Panc1 (cell line): ENCODE measurements around the gene OLFML1. TPM values are rescaled to one million over a fixed set of nuclear protein-coding genes. Genes with fewer than 3 reads are reported as not detected.
"Not testable (repeated sequence)": the region's sequence is repeated elsewhere in the genome, so short reads cannot be mapped to it uniquely, and the experiment has no call there.

Experiments
- ATAC-seq: fragments of 200-7000 bp; cut with Tn5 transposase; 2 replicates; pipeline ENCODE4 v1.9.1; 2020; ENCODE audit warnings: mild to moderate bottlenecking, moderate library complexity
- BruUV-seq: library from RNA; stranded (reverse); fragments of 400-500 nt; replicated peaks from 2 replicates; lab custom pipeline; 2021; lab: Mats Ljungman, UMichigan
- CTCF ChIA-PET: fragments of 300-600 bp; sonication (Branson Sonifier 250); formaldehyde crosslinking; loops from one replicate; lab custom pipeline; 2022; ENCODE audit warnings: antibody characterized with exemption; lab: Charles Lee
- POLR2A ChIA-PET: fragments of 300-600 bp; sonication (Branson Sonifier 250); formaldehyde crosslinking; loops from one replicate; lab custom pipeline; 2022; ENCODE audit warnings: antibody characterized with exemption; lab: Charles Lee
- DNase-seq: peaks from one replicate; pipeline ENCODE4 v3.0.0-alpha.2; 2010; ENCODE audit warnings: low read depth, low spot score
- H3K27ac ChIP-seq: 2 replicates; pipeline ENCODE4 v1.5.1; 2011; ENCODE audit warnings: mild to moderate bottlenecking, low read length, inconsistent platforms
- H3K27me3 ChIP-seq: fragments of 200-500 bp; sonication (Bioruptor generic); 2 replicates; pipeline ENCODE4 v1.6.0; 2014; ENCODE audit warnings: low read length, inconsistent platforms; ENCODE audit not compliant: control insufficient read depth, insufficient read depth
- H3K36me3 ChIP-seq: fragments of 200-500 bp; sonication (Bioruptor generic); 2 replicates; pipeline ENCODE4 v1.5.1; 2014; ENCODE audit warnings: inconsistent platforms, mild to moderate bottlenecking, low read length, moderate library complexity; ENCODE audit not compliant: control insufficient read depth, insufficient read depth
- H3K4me1 ChIP-seq: 2 replicates; pipeline ENCODE4 v1.5.1; 2011; ENCODE audit warnings: inconsistent platforms, mild to moderate bottlenecking, low read length, moderate library complexity; ENCODE audit not compliant: control insufficient read depth, insufficient read depth
- H3K4me3 ChIP-seq, 2 experiments: 2 replicates each; pipeline ENCODE4 v1.5.1; 2011 to 2012; ENCODE audit warnings: low read depth in 2 of 2, low read length in 2 of 2, mild to moderate bottlenecking in 2 of 2, inconsistent platforms in 1 of 2, moderate library complexity in 1 of 2
- H3K9me3 ChIP-seq: fragments of 200-500 bp; sonication (Bioruptor generic); 2 replicates; pipeline ENCODE4 v1.5.1; 2014; ENCODE audit warnings: low read depth, mild to moderate bottlenecking, inconsistent platforms, low read length, moderate library complexity; ENCODE audit not compliant: control insufficient read depth, insufficient read depth
- POLR2AphosphoS5 ChIP-seq: IDR thresholded peaks from 2 replicates; pipeline ENCODE4 v1.6.1; 2012; ENCODE audit warnings: mild to moderate bottlenecking, low read depth, low read length, moderate library complexity
- SIN3A ChIP-seq: IDR thresholded peaks from 2 replicates; pipeline ENCODE4 v1.6.1; 2012; ENCODE audit warnings: low read depth, mild to moderate bottlenecking, low read length, moderate library complexity, borderline replicate concordance; ENCODE audit not compliant: insufficient read depth
- TCF7L2 ChIP-seq: IDR thresholded peaks from 2 replicates; pipeline ENCODE4 v1.6.1; 2011; ENCODE audit warnings: mild to moderate bottlenecking, low read depth, low read length, inconsistent platforms
- in situ Hi-C: cut with HindIII; loops from 2 replicates; pipeline ENCODE4 v1.10.0; 2016; ENCODE audit warnings: low sequenced_read_pairs, low pct_unique_long_range_greater_than_20kb
- intact Hi-C: fragments of 100-400 bp; cut with micrococcal nuclease; formaldehyde crosslinking; loops from one replicate; pipeline ENCODE4 v1.10.0; 2022; ENCODE audit not compliant: unreplicated experiment
- total RNA-seq: library from RNA; stranded (reverse); gene quantifications from one replicate; pipeline ENCODE4 v1.2.1, GENCODE V29; 2021; ENCODE audit not compliant: unreplicated experiment
- TF ChIP-seq, protein P1 (sequence below): fragments of 450-650 bp; IDR thresholded peaks from 2 replicates; pipeline ENCODE4 v1.5.1; 2017; ENCODE audit warnings: mild to moderate bottlenecking
- TF ChIP-seq, protein P2 (sequence below), 2 experiments: IDR thresholded peaks; 2 replicates each; pipeline ENCODE4 v1.6.1; 2011 to 2012; ENCODE audit warnings: low read depth in 2 of 2, control low read depth in 1 of 2, low read length in 1 of 2, mild to moderate bottlenecking in 1 of 2, moderate library complexity in 1 of 2; ENCODE audit not compliant: insufficient read depth in 1 of 2

OLFML1 gene
- total RNA-seq, 1 experiment from 2014 or later, result not detected

DNA sequence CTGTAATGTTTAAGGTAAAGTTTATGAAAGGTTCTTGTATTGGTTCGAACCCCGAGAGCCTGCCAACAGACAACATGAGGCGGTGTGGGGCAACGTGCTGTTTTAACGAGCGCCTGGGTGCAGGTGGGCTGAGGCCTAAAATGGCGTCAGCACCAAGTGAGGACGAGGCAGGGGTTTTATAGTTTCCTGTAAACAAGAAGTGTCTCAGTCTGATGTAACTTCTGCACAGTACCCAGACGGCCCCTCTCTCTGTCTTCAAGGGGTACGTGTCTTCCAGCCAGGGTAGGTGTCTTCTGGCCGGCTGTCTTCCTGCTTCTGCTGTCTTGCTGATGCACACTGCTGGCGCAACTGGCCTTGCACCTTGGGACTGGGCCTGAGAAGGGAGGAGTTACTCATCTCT lies 31.2 kb downstream of the OLFML1 start:
- POLR2A ChIA-PET, result no interaction called here
- BruUV-seq, result no TSS peak
- intact Hi-C loops (no loop called here), in situ Hi-C loops (no loop called here)
- DNase-seq (no peak), ATAC-seq (no peak)
- peaks cover 6% of the 10 kb centered on the region; the same call in 1 of the 2 replicates for H3K27me3 ChIP-seq
- no peaks in the 10 kb centered on the region for H3K9me3 ChIP-seq
- H3K4me3 ChIP-seq, result no peak overlapping the region
- CTCF ChIA-PET, result interaction anchor here (1.5 kb wide), 1 partner anchor 471 kb away, joined by 3 read pairs; the partner anchor contains the start of gene EIF3F
- TF ChIP-seq, protein P1, sequence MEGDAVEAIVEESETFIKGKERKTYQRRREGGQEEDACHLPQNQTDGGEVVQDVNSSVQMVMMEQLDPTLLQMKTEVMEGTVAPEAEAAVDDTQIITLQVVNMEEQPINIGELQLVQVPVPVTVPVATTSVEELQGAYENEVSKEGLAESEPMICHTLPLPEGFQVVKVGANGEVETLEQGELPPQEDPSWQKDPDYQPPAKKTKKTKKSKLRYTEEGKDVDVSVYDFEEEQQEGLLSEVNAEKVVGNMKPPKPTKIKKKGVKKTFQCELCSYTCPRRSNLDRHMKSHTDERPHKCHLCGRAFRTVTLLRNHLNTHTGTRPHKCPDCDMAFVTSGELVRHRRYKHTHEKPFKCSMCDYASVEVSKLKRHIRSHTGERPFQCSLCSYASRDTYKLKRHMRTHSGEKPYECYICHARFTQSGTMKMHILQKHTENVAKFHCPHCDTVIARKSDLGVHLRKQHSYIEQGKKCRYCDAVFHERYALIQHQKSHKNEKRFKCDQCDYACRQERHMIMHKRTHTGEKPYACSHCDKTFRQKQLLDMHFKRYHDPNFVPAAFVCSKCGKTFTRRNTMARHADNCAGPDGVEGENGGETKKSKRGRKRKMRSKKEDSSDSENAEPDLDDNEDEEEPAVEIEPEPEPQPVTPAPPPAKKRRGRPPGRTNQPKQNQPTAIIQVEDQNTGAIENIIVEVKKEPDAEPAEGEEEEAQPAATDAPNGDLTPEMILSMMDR, result no peak
- no peak for TF ChIP-seq TCF7L2
- TF ChIP-seq, protein P2, sequence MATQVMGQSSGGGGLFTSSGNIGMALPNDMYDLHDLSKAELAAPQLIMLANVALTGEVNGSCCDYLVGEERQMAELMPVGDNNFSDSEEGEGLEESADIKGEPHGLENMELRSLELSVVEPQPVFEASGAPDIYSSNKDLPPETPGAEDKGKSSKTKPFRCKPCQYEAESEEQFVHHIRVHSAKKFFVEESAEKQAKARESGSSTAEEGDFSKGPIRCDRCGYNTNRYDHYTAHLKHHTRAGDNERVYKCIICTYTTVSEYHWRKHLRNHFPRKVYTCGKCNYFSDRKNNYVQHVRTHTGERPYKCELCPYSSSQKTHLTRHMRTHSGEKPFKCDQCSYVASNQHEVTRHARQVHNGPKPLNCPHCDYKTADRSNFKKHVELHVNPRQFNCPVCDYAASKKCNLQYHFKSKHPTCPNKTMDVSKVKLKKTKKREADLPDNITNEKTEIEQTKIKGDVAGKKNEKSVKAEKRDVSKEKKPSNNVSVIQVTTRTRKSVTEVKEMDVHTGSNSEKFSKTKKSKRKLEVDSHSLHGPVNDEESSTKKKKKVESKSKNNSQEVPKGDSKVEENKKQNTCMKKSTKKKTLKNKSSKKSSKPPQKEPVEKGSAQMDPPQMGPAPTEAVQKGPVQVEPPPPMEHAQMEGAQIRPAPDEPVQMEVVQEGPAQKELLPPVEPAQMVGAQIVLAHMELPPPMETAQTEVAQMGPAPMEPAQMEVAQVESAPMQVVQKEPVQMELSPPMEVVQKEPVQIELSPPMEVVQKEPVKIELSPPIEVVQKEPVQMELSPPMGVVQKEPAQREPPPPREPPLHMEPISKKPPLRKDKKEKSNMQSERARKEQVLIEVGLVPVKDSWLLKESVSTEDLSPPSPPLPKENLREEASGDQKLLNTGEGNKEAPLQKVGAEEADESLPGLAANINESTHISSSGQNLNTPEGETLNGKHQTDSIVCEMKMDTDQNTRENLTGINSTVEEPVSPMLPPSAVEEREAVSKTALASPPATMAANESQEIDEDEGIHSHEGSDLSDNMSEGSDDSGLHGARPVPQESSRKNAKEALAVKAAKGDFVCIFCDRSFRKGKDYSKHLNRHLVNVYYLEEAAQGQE (IDR thresholded peaks at IDR 0.05; ENCODE audit: insufficient read depth in 1 of 2, low read depth in 2 of 2, low read length in 1 of 2), result no peak
- TF ChIP-seq SIN3A, result no peak
- no peak for TF ChIP-seq POLR2AphosphoS5
- no peak overlapping the region for H3K27ac ChIP-seq
- H3K36me3 ChIP-seq, result no peaks in the 10 kb centered on the region
- H3K4me1 ChIP-seq, result peaks cover 17% of the 10 kb centered on the region

- in situ Hi-C loops, BruUV-seq: not testable (repeated sequence)
These were observed 32.4 kb downstream of the OLFML1 start for GRCh38 chr11:7517743-7518142.

GRCh38 chr11:7518811-7519562 lies 33.7 kb downstream of the OLFML1 start:
- no peaks in the 10 kb centered on the region for H3K36me3 ChIP-seq
- H3K27ac ChIP-seq, result no peak overlapping the region
- H3K4me3 ChIP-seq, result no peak overlapping the region
- ChIA-PET POLR2A (no interaction called here), CTCF (no interaction called here)
- ATAC-seq, result no peak
- intact Hi-C loops, result no loop called here
- TF ChIP-seq TCF7L2 (no peak), POLR2AphosphoS5 (no peak), SIN3A (no peak)
- TF ChIP-seq, protein P2 (IDR thresholded peaks at IDR 0.05; ENCODE audit: insufficient read depth in 1 of 2, low read depth in 2 of 2, low read length in 1 of 2), result no peak
- TF ChIP-seq, protein P1, result no peak
- H3K27me3 ChIP-seq, result peaks cover 6% of the 10 kb centered on the region; the same call in 1 of the 2 replicates
- no peak for DNase-seq
- in situ Hi-C loops, result no loop called here
- H3K4me1 ChIP-seq, result peaks cover 9% of the 10 kb centered on the region
- no TSS peak for BruUV-seq
- no peaks in the 10 kb centered on the region for H3K9me3 ChIP-seq

More at GRCh38 chr11:7517743-7518142, 32.4 kb downstream of the OLFML1 start:
- CTCF ChIA-PET, DNase-seq, H3K4me3 ChIP-seq, H3K27ac ChIP-seq, H3K27me3 ChIP-seq, intact Hi-C loops, ATAC-seq, H3K36me3 ChIP-seq, H3K9me3 ChIP-seq, POLR2A ChIA-PET: not testable (repeated sequence)
- peaks cover 13% of the 10 kb centered on the region for H3K4me1 ChIP-seq
